Measurements from ENCODE around the gene NOTUM.

The NOTUM gene

DNA sequence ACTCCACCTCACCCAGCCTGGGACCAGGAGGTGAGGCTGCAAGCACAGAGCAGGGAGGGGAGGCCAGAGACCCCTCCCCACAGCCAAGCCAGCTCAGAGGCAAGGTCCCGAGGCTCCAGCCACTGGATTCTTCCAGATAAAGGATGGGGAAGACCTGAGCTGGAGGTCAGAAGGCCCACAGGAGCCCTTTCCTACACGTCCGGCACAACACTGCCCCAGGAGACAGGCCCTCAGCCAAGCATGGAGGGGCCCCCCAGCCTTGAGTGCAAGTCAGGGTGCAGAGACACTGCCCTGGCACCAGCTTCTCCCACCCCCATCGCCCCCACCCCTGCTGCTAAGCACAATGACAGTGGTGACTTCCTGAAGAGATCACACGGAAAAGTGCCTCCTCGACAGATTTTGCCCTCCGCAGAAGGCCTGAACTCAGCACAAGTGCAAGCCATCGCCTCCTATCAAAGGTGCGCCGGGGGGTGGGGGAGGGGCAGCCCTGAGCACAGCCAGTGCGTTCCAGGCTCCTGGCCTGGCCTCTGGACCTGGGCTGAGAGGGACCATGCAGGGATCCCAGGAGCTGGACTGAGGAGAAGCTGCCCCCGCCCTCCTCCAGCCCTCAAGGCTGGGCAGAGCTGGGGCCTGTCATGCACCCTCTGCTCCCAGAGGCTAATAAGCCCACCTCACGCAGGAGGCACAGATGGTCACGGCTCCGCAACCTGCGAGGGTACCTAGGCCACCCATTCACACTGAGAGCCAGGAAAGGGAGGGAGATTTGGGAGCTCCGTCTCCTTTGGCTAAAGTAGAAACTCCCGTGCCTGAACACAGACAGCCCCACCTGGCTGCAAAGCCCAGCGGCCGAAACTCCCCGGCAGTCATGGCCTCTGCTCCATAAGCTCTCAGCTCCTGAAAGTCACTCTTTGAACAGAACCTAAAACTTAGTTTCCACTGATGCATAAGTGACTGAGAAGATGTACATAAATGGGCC is 36.1 kb downstream of the NOTUM start:
- Histone ChIP-seq H3K14ac (ENCODE audit: low read length) (peak overlapping the region; percentile 59), H3K9ac (ENCODE audit: low read length) (no peak overlapping the region), H4K8ac (ENCODE audit: low read depth, low read length) (peak overlapping the region; percentile 25), H4K91ac (ENCODE audit: low read depth, low read length) (peak overlapping the region; percentile 90), H3K27me3 (ENCODE audit: insufficient read depth, low read length) (no peaks in the 10 kb centered on the region), H4K12ac (ENCODE audit: low read depth, low read length) (no peak overlapping the region), H2AK5ac (ENCODE audit: low read length) (peak overlapping the region; percentile 53), H3K4me3 (ENCODE audit: low read depth, low read length) (no peak overlapping the region), H3K18ac (ENCODE audit: low read length) (peak overlapping the region; percentile 26), H3K79me2 (ENCODE audit: control insufficient read depth, insufficient read depth, low read length, poor library complexity) (peaks cover 44% of the 10 kb centered on the region), H3K4me1 (ENCODE audit: control insufficient read depth in 1 of 2, insufficient read depth in 2 of 2, low read length in 2 of 2) (peaks cover 42% of the 10 kb centered on the region in 2 experiments), H2BK12ac (ENCODE audit: low read length) (peak overlapping the region; percentile 37), H3K27ac (ENCODE audit: low read depth, low read length) (peak overlapping the region; percentile 95), H2BK5ac (ENCODE audit: low read depth, low read length, poor library complexity) (peak overlapping the region; percentile 87), H3K9me3 (ENCODE audit: insufficient read depth, low read depth, low read length) (peaks cover 2% of the 10 kb centered on the region), H3K79me1 (ENCODE audit: low read length) (peaks cover 30% of the 10 kb centered on the region), H3K36me3 (ENCODE audit: control insufficient read depth in 1 of 2, insufficient read depth in 2 of 2, low read length in 2 of 2) (peaks cover 26 to 28% of the 10 kb centered on the region in 2 experiments), H3K4me2 (ENCODE audit: low read length) (no peak overlapping the region), H2AFZ (ENCODE audit: insufficient read depth, low read length, poor library complexity) (peak overlapping the region; percentile 23), H3K23ac (ENCODE audit: low read length) (no peak overlapping the region), H3K4ac (ENCODE audit: low read depth, low read length) (peak overlapping the region; percentile 85), H2BK120ac (ENCODE audit: insufficient read depth, low read length, poor library complexity) (peak overlapping the region; percentile 48)
- no peak for DNase-seq
- WGBS (ENCODE audit: extremely low coverage, insufficient coverage, insufficient read length): no CpG with 5 or more reads among the region's 21 CpGs

- Histone ChIP-seq H3K9ac (ENCODE audit: low read length) (no peak overlapping the region), H3K23ac (ENCODE audit: low read length) (no peak overlapping the region), H3K4me1 (ENCODE audit: control insufficient read depth in 1 of 2, insufficient read depth in 2 of 2, low read length in 2 of 2) (peaks cover 39 to 41% of the 10 kb centered on the region in 2 experiments), H4K91ac (ENCODE audit: low read depth, low read length) (peak overlapping the region; percentile 90), H2BK12ac (ENCODE audit: low read length) (peak overlapping the region; percentile 42), H2BK120ac (ENCODE audit: insufficient read depth, low read length, poor library complexity) (peak overlapping the region; percentile 86), H3K14ac (ENCODE audit: low read length) (peak overlapping the region; percentile 84), H2AK5ac (ENCODE audit: low read length) (peak overlapping the region; percentile 28), H3K18ac (ENCODE audit: low read length) (peak overlapping the region; percentile 83), H3K9me3 (ENCODE audit: insufficient read depth, low read depth, low read length) (peaks cover 2% of the 10 kb centered on the region), H3K79me2 (ENCODE audit: control insufficient read depth, insufficient read depth, low read length, poor library complexity) (peaks cover 44% of the 10 kb centered on the region), H2AFZ (ENCODE audit: insufficient read depth, low read length, poor library complexity) (peak overlapping the region; percentile 6), H4K12ac (ENCODE audit: low read depth, low read length) (peak overlapping the region; percentile 46), H3K27me3 (ENCODE audit: insufficient read depth, low read length) (no peaks in the 10 kb centered on the region), H2BK5ac (ENCODE audit: low read depth, low read length, poor library complexity) (peak overlapping the region; percentile 87), H4K8ac (ENCODE audit: low read depth, low read length) (peak overlapping the region; percentile 68), H3K27ac (ENCODE audit: low read depth, low read length) (peak overlapping the region; percentile 95), H3K4me3 (ENCODE audit: low read depth, low read length) (no peak overlapping the region), H3K4ac (ENCODE audit: low read depth, low read length) (peak overlapping the region; percentile 85), H3K4me2 (ENCODE audit: low read length) (peak overlapping the region; percentile 56), H3K36me3 (ENCODE audit: control insufficient read depth in 1 of 2, insufficient read depth in 2 of 2, low read length in 2 of 2) (peaks cover 36 to 38% of the 10 kb centered on the region in 2 experiments), H3K79me1 (ENCODE audit: low read length) (peaks cover 30% of the 10 kb centered on the region)
- WGBS (ENCODE audit: extremely low coverage, insufficient coverage, insufficient read length): no CpG with 5 or more reads among the region's 32 CpGs
- DNase-seq: peak in 1 of 2 donors; percentile 45
These were observed 37.4 kb downstream of the NOTUM start for GRCh38 chr17:81923302-81924260.

DNA sequence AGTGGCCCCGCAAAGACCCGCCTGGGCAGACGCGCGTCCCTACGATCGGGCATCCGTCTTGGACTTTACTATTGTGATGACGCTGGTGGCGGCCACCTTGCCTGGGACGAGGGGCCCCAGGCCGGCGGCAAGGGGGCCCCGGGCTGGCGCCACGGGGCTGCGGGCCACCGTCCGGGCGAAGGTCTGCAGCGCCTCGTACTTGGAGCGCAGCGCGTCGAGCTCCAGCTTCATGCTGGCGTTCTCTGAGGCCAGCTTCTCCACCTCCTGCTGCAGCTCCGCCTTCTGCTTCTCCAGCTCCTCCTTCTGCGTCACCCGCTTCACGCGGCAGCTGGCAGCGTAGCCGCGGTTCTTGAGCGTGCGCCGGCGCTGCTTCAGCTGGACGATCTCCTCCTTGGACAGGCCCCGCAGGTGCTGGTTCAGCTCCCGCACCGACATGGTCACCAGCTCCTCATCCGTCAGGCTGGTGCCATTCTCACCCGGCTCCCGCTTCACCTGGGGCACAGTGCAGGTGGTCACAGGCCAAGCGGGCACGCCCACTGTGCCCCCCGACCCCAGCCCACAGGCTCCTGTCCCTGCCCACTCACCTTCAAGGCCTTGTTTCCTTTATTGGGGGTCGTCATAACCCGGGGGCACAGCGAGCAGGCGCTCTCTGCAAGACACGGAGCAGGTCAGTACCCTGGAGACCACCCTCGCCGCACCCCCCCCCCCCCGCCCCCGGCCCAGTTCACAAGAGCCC is 38.3 kb downstream of the NOTUM start:
- Histone ChIP-seq H2BK120ac (ENCODE audit: insufficient read depth, low read length, poor library complexity) (peak overlapping the region; percentile 8), H4K12ac (ENCODE audit: low read depth, low read length) (no peak overlapping the region), H2AFZ (ENCODE audit: insufficient read depth, low read length, poor library complexity) (peak overlapping the region; percentile 26), H3K4me3 (ENCODE audit: low read depth, low read length) (no peak overlapping the region), H3K9ac (ENCODE audit: low read length) (no peak overlapping the region), H3K27ac (ENCODE audit: low read depth, low read length) (peak overlapping the region; percentile 22), H3K4me2 (ENCODE audit: low read length) (peak overlapping the region; percentile 56), H3K36me3 (ENCODE audit: control insufficient read depth in 1 of 2, insufficient read depth in 2 of 2, low read length in 2 of 2) (peaks cover 36 to 38% of the 10 kb centered on the region in 2 experiments), H2BK12ac (ENCODE audit: low read length) (peak overlapping the region; percentile 10), H4K91ac (ENCODE audit: low read depth, low read length) (peak overlapping the region; percentile 34), H3K18ac (ENCODE audit: low read length) (peak overlapping the region; percentile 6), H2BK5ac (ENCODE audit: low read depth, low read length, poor library complexity) (peak overlapping the region; percentile 17), H3K23ac (ENCODE audit: low read length) (no peak overlapping the region), H3K4ac (ENCODE audit: low read depth, low read length) (peak overlapping the region; percentile 98), H3K79me2 (ENCODE audit: control insufficient read depth, insufficient read depth, low read length, poor library complexity) (peaks cover 40% of the 10 kb centered on the region), H3K9me3 (ENCODE audit: insufficient read depth, low read depth, low read length) (peaks cover 2% of the 10 kb centered on the region), H4K8ac (ENCODE audit: low read depth, low read length) (no peak overlapping the region), H2AK5ac (ENCODE audit: low read length) (peak overlapping the region; percentile 2), H3K4me1 (ENCODE audit: control insufficient read depth in 1 of 2, insufficient read depth in 2 of 2, low read length in 2 of 2) (peaks cover 32 to 35% of the 10 kb centered on the region in 2 experiments), H3K79me1 (ENCODE audit: low read length) (peaks cover 25% of the 10 kb centered on the region), H3K14ac (ENCODE audit: low read length) (peak overlapping the region; percentile 41), H3K27me3 (ENCODE audit: insufficient read depth, low read length) (no peaks in the 10 kb centered on the region)
- no peak for DNase-seq
- WGBS (ENCODE audit: extremely low coverage, insufficient coverage, insufficient read length): no CpG with 5 or more reads among the region's 58 CpGs

Measured in trophoblast cell (in vitro differentiated cells and primary cell).